Left lung (tissue), 10 donors: ENCODE measurements around the gene ZDHHC7. TPM values are rescaled to one million over a fixed set of nuclear protein-coding genes. Genes with fewer than 3 reads are reported as not detected.
A peak's percentile ranks its signal among the peaks of the same experiment; 100 is the strongest.
"Not testable (repeated sequence)": the region's sequence is repeated elsewhere in the genome, so short reads cannot be mapped to it uniquely, and the experiment has no call there.

Source experiments
- ATAC-seq: fragments of 200-7000 bp; cut with Tn5 transposase; one replicate; pipeline ENCODE4 v1.9.1; 2020; ENCODE audit warnings: moderate library complexity
- DNase-seq, 4 donors: peaks; one replicate each; pipeline ENCODE4 v3.0.0-alpha.2; 2013 to 2020
- H3K27ac ChIP-seq, 2 donors: fragments of 200-600 bp; sonication (generic) in 1 of 2; one replicate each; pipeline versions ENCODE4 v1.5.0 to v1.8.0; 2020 to 2021
- H3K27me3 ChIP-seq, 2 donors: fragments of 200-600 bp; sonication (generic) in 1 of 2; one replicate each; pipeline versions ENCODE4 v1.5.0 to v1.8.0; 2020 to 2021
- H3K36me3 ChIP-seq, 2 donors: fragments of 200-600 bp; sonication (generic) in 1 of 2; one replicate each; pipeline versions ENCODE4 v1.5.0 to v1.8.0; 2020 to 2021
- H3K4me1 ChIP-seq, 2 donors: fragments of 200-600 bp; one replicate each; pipeline ENCODE4 v1.8.0; 2021
- H3K4me3 ChIP-seq, 2 donors: fragments of 200-600 bp; sonication (generic) in 1 of 2; one replicate each; pipeline versions ENCODE4 v1.5.0 to v1.8.0; 2020 to 2021; ENCODE audit warnings: mild to moderate bottlenecking in 1 of 2
- H3K9me3 ChIP-seq, 2 donors: fragments of 200-600 bp; sonication (generic) in 1 of 2; one replicate each; pipeline versions ENCODE4 v1.5.0 to v1.8.0; 2020 to 2021
- intact Hi-C, 2 donors: fragments of 100-400 bp; cut with DNase I; formaldehyde crosslinking; loops; one replicate each; pipeline versions ENCODE4 v1.11.2 to v1.14.2; 2022
- polyA plus RNA-seq, 6 donors: library from polyadenylated mRNA; unstranded; fragments of 120-200 nt; gene quantifications; one replicate each; pipeline ENCODE4 v1.2.1, GENCODE V29; 2013; ENCODE audit not compliant: insufficient read length in 6 of 6
- total RNA-seq, 2 donors: library from RNA; stranded (reverse); fragmentation: NEBNext Ultra II Directional; extraction: Animal tissue kit (Norgen Biotek cat#: 25700); gene quantifications; one replicate each; pipeline ENCODE4 v1.2.1, GENCODE V29; 2021
- TF ChIP-seq, protein P1 (sequence below), 2 donors: fragments of 200-600 bp; sonication (generic) in 1 of 2; IDR thresholded peaks; one replicate each; pipeline versions ENCODE4 v1.5.0 to v1.8.0; 2021; ENCODE audit warnings: antibody characterized with exemption in 2 of 2
- donor health status: DM: no; HTN: yes; CAD: no.
- donor health status: DM: no; HTN: no; CAD: no.

Gene ZDHHC7
- total and polyA plus RNA-seq, 8 donors = 52.5 to 82.3 (median 59.7) TPM

DNA sequence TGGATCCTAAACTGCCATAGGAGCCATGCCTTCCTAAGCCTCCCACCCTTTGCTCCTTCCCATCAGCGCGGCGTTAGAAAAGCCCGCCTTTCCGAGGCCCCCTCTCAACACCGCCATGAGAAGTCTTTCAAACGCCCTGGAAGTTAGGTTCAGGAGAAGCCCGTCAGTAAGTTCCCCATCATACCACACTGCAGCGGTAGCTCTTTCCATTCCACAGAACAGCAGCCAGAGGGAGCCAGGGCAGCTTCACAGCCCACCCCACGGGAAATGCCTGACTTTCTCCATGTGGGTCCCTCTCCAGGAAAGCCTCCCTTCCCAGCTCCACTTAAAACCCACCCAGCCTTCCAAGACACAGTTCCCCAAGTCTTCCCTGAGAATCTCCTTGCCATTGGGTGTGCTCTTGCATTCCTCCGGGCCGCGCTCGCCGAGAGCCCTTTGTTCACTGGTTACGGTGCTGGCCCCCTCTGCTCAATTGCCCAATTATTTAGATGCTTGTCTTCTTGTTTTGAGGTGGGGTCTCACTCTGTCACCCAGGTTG, 44.9 kb upstream of the ZDHHC7 start:
- TF ChIP-seq, protein P1, sequence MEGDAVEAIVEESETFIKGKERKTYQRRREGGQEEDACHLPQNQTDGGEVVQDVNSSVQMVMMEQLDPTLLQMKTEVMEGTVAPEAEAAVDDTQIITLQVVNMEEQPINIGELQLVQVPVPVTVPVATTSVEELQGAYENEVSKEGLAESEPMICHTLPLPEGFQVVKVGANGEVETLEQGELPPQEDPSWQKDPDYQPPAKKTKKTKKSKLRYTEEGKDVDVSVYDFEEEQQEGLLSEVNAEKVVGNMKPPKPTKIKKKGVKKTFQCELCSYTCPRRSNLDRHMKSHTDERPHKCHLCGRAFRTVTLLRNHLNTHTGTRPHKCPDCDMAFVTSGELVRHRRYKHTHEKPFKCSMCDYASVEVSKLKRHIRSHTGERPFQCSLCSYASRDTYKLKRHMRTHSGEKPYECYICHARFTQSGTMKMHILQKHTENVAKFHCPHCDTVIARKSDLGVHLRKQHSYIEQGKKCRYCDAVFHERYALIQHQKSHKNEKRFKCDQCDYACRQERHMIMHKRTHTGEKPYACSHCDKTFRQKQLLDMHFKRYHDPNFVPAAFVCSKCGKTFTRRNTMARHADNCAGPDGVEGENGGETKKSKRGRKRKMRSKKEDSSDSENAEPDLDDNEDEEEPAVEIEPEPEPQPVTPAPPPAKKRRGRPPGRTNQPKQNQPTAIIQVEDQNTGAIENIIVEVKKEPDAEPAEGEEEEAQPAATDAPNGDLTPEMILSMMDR (IDR thresholded peaks at IDR 0.05) = no peak
- Histone ChIP-seq H3K27ac (peak overlapping the region in 1 of 2 donors; percentile 88), H3K9me3 (no peaks in the 10 kb centered on the region), H3K4me1 (peaks cover 17 to 58% of the 10 kb centered on the region in 2 donors), H3K4me3 (no peak overlapping the region), H3K27me3 (no peaks in the 10 kb centered on the region), H3K36me3 (peaks cover 0 to 12% of the 10 kb centered on the region in 2 donors)
- DNase-seq (no peak), ATAC-seq (peak; percentile 69)
- intact Hi-C loops = no loop called here

DNA sequence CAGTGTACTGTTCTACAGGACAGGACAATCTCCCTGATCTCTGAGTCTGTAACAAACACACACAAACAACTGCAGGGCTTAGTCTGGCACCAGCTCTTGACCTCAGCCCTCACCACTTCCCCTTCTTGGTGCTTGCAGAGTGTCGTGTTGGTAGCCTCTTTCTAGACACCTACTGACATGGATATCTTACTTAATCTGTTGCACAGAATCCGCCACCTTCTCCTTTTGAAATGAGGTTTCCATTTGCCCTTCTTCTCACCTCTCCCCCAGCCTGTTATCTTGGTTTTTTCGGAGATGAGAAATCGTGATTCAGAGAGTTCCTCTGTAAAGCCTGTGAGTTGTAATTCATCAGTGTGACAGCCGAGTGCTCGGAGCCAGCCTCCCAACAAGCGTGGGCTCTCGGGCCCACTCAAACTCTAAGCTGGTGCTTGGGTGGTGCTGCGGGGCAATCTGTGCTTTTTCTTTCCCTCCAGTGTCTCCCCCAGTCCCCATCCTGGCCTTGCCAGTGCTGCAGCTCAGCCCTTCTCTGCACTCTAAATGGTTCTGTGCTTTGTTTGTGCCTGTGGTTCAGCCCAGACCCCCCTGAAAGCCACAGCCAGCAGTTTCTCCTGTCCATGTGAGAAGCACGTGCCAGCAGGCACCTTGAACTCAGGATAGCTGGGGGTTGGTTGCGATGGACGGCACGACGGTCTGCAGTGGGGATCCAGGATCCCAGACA, 44.3 kb upstream of the ZDHHC7 start:
- Histone ChIP-seq H3K9me3 (no peaks in the 10 kb centered on the region), H3K36me3 (peaks cover 0 to 12% of the 10 kb centered on the region in 2 donors), H3K4me1 (peaks cover 17 to 52% of the 10 kb centered on the region in 2 donors), H3K27ac (peak overlapping the region; percentile 75 to 88), H3K4me3 (peak overlapping the region in 1 of 2 donors; percentile 1), H3K27me3 (no peaks in the 10 kb centered on the region)
- TF ChIP-seq, protein P1 (IDR thresholded peaks at IDR 0.05) = no peak
- intact Hi-C loops = no loop called here
- ATAC-seq (peak; percentile 88), DNase-seq (peak in 2 of 4 donors; percentile 70 to 78)

DNA sequence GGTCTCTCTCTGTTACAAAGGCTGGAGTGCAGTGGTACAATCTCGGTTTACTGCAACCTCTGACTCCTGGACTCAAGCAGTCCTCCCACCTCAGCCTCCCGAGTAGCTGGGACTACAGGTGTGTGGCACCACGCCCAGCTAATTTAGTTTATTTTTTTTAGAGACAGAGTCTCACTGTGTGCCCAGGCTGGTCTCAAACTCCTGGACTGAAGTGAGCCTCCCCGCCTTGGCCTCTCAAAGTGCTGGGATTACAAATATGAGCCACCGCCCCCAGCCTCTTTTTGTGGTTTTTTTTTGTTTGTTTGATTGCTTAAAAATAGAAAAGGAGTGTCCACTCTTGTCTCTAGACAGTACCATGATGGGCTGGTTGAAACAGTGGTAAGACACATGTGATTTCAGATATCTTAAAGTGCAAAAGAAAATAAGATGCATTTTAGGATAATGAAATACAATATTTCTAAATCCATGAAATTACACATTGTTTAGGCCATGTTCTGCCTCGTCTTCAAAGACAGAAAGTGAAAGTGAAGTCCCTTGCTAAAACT, 43.7 kb upstream of the ZDHHC7 start:
- TF ChIP-seq, protein P1 (IDR thresholded peaks at IDR 0.05) = no peak
- Histone ChIP-seq H3K27me3 (no peaks in the 10 kb centered on the region), H3K27ac (peak overlapping the region; percentile 75 to 88), H3K36me3 (peaks cover 0 to 12% of the 10 kb centered on the region in 2 donors), H3K4me3 (peak overlapping the region in 1 of 2 donors; percentile 1), H3K4me1 (peaks cover 17 to 48% of the 10 kb centered on the region in 2 donors), H3K9me3 (no peaks in the 10 kb centered on the region)
- intact Hi-C loops = no loop called here
- ATAC-seq (no peak), DNase-seq (peak in 1 of 4 donors; percentile 7)

DNA sequence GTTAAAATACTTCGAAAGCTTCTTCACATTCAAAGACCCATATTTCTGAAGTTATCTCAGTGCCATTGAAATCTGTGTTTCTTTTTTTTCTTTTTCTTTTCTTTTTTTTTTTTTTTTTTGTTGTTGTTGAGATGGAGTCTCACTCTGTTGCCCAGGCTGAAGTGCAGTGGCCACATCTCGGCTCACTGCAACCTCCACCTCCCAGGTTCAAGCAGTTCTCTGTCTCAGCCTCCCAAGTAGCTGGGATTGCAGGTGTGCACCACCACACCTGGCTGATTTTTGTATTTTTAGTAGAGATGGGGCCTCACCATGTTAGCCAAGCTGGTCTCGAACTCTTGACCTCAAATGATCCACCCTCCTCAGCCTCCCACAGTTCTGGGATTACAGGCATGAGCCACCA, 43.0 kb upstream of the ZDHHC7 start:
- peak overlapping the region; percentile 75 to 88 for H3K27ac ChIP-seq

DNA sequence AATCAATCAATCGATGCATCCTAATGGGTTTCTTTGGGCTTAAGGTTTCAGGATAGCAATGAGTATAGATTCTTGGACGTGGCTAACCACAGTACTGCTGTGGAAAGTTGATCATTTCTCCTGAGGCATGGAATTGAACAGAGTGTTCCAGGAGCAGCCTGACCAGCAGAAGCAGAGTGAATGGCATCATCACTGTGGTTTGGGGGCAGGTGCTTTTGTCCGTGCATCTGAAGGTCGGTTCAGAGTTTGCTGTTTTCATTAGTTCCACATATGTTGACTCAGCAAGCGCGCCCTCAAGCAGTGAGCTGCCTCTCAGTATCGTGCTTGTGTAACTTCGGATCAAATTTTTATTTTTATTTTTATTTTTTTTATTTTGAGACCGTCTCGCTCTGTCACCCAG, 41.2 kb upstream of the ZDHHC7 start:
- H3K4me1 ChIP-seq = peaks cover 17 to 58% of the 10 kb centered on the region in 2 donors
- no peaks in the 10 kb centered on the region for H3K27me3 ChIP-seq
- H3K9me3 ChIP-seq = no peaks in the 10 kb centered on the region
- intact Hi-C loops = no loop called here
- H3K27ac ChIP-seq = no peak overlapping the region
- TF ChIP-seq, protein P1 (IDR thresholded peaks at IDR 0.05) = no peak
- no peak overlapping the region for H3K4me3 ChIP-seq
- no peaks in the 10 kb centered on the region for H3K36me3 ChIP-seq
- DNase-seq (no peak), ATAC-seq (no peak)

More for the DNA sequence above, 43.0 kb upstream of the ZDHHC7 start:
- ATAC-seq, H3K4me3 ChIP-seq, H3K27me3 ChIP-seq, intact Hi-C loops, H3K9me3 ChIP-seq: not testable (repeated sequence)
- Histone ChIP-seq H3K4me1 (peaks cover 17 to 47% of the 10 kb centered on the region in 2 donors), H3K36me3 (peaks cover 0 to 12% of the 10 kb centered on the region in 2 donors)
- DNase-seq = peak in 1 of 4 donors; percentile 13
